ENCODE results near the gene SPEM3.

SPEM3 gene

DNA sequence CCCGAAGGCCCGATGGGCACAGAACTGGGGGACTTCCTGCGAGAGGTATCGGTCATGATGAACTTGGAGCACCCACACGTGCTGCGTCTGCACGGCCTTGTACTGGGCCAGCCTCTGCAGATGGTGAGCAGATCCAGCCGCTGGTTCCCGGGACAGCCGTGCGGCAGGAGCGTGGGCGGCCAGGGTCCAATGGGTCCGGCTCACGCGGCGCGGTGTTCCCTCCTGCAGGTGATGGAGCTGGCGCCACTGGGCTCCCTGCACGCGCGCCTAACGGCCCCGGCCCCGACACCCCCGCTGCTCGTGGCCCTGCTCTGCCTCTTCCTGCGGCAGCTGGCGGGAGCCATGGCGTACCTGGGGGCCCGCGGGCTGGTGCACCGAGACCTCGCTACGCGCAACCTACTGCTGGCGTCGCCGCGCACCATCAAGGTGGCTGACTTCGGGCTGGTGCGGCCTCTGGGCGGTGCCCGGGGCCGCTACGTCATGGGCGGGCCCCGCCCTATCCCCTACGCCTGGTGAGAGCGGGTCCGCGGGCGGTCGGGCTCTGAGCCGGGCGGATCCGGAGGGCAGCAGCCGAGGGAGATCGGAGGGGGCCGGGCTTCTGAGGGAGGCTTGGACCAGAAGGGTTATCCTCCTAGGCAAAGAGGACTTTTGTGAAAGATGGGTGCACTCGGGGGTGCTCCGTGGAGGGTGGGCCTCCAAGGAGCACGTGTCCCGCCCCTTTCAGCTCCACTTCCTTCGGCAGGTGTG lies 44.7 kb upstream of the SPEM3 start:
- H3K4me3 ChIP-seq (ENCODE audit: control insufficient read depth, low read depth, low read length): no peak overlapping the region
- no peak for DNase-seq (ENCODE audit: low read depth)
- TF ChIP-seq, protein P1, sequence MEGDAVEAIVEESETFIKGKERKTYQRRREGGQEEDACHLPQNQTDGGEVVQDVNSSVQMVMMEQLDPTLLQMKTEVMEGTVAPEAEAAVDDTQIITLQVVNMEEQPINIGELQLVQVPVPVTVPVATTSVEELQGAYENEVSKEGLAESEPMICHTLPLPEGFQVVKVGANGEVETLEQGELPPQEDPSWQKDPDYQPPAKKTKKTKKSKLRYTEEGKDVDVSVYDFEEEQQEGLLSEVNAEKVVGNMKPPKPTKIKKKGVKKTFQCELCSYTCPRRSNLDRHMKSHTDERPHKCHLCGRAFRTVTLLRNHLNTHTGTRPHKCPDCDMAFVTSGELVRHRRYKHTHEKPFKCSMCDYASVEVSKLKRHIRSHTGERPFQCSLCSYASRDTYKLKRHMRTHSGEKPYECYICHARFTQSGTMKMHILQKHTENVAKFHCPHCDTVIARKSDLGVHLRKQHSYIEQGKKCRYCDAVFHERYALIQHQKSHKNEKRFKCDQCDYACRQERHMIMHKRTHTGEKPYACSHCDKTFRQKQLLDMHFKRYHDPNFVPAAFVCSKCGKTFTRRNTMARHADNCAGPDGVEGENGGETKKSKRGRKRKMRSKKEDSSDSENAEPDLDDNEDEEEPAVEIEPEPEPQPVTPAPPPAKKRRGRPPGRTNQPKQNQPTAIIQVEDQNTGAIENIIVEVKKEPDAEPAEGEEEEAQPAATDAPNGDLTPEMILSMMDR (IDR thresholded peaks at IDR 0.05; ENCODE audit: control insufficient read depth, insufficient read depth, low read depth, low read length, missing control alignments): no peak

DNA sequence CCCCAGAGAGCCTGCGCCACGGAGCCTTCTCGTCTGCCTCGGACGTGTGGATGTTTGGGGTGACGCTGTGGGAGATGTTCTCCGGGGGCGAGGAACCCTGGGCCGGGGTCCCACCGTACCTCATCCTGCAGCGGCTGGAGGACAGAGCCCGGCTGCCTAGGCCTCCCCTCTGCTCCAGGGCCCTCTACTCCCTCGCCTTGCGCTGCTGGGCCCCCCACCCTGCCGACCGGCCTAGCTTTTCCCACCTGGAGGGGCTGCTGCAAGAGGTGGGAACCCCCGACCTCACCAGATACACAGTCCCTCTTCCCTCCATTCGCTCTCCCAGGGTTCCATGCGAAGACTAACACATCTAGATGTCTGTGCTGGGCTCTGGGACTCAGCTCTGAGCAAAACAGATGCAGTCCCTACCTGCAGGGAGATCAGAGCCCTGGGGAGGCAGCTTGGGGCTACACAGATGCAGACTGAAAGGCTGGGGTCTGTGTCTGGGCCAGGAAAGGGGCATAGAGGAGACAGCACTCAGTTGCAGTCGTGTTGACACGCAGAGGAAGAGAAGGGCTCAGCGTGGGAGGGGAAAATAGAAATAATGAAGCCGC lies 44.1 kb upstream of the SPEM3 start:
- H3K4me3 ChIP-seq (ENCODE audit: control insufficient read depth, low read depth, low read length): no peak overlapping the region
- no peak for DNase-seq (ENCODE audit: low read depth)
- TF ChIP-seq, protein P1 (IDR thresholded peaks at IDR 0.05; ENCODE audit: control insufficient read depth, insufficient read depth, low read depth, low read length, missing control alignments): no peak

DNA sequence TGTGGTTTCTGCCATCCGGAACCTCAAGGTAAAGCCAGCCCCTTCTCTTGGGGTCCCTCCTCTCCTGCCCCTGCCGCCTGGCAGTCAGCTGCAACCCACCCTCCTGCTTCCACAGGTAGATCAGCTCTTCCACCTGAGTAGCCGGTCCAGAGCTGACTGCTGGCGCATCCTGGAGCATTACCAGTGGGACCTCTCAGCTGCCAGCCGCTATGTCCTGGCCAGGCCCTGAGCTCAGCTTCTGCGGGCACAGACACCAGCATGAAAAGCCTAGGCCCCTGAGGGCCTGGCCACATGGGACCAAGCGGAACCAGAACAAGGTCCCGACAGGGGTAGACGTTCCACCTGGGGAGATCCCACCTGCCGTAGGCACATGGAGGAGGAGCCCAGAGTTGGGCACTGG lies 39.8 kb upstream of the SPEM3 start:
- H3K4me3 ChIP-seq (ENCODE audit: control insufficient read depth, low read depth, low read length): no peak overlapping the region
- DNase-seq (ENCODE audit: low read depth): no peak
- TF ChIP-seq, protein P1 (IDR thresholded peaks at IDR 0.05; ENCODE audit: control insufficient read depth, insufficient read depth, low read depth, low read length, missing control alignments): no peak

DNA sequence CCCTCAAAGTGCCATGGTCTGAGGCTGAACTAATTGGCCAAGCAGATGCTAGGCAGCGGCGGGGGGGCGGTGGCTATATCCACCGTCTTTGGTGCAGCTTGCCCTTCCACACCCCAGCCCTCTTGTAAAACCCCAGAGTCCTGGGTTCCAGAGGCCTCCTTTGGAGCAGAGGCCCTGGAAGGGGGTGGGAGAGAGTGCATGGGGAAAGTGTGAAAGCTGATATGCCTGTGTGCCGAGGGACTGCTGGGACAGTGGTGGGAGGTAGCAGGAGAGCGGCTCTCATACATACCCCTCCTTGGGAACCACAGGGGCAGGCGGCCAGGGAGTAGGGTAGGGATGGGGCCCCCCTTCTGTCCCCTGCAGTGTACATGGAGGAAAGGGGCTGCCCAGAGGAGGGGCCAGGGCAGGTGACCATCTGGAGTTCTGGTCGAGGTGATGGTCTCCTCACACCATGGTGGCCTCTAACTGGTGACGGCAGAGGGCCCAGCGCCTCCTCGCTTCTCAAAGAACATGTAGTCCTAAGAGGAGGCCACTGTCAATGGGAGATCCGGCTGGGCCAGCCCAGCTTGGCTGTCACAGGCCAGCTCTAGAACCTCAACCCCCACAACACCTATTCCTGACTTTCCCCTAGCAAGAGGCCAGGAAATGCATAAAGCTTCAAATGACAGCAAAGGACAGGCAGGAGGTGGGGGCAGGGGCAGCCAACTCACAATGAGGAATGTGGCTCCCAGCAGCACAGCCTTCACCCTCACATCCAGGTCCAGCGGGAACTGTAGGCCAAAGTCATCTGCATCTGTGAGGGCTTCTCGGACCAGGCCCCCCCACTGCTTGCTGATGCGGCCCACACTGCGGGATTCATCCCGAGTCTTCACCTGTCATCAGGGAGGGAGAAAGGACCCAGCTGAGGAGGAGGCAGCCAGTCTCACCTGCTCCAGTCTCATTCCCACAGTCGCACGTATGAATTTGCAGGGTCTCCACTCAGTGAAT lies 38.4 kb upstream of the SPEM3 start:
- DNase-seq (ENCODE audit: low read depth): no peak
- TF ChIP-seq, protein P1 (IDR thresholded peaks at IDR 0.05; ENCODE audit: control insufficient read depth, insufficient read depth, low read depth, low read length, missing control alignments): no peak
- H3K4me3 ChIP-seq (ENCODE audit: control insufficient read depth, low read depth, low read length): no peak overlapping the region

DNA sequence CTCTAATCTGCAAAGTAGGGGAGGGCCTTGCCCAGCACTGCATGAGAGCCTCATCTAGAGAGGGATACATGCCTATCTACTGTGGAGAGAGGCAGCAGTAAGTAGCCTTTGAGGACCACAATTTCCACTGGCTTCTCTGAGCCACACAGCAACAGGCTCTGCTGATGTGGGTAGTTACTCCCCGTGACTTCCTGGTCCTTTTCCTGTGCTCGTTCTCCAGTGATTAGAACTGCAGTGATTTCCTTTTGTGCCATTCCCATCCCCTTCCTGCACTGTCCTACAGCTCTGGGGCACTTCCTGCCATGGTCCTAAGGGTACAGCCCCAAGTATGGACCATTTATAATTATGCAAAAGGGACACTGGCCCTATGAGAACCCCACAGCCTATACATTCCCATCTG lies 37.4 kb upstream of the SPEM3 start:
- no peak overlapping the region for H3K4me3 ChIP-seq (ENCODE audit: control insufficient read depth, low read depth, low read length)
- TF ChIP-seq, protein P1 (IDR thresholded peaks at IDR 0.05; ENCODE audit: control insufficient read depth, insufficient read depth, low read depth, low read length, missing control alignments): no peak
- DNase-seq (ENCODE audit: low read depth): no peak

Measured in AG09309 (cell line).